Fibroblast of mammary gland (primary cell): Measurements from ENCODE around the gene TNIP1.

ENCODE experiments used
- DNase-seq: peaks from one replicate; pipeline ENCODE4 v3.0.0-alpha.2; 2010; ENCODE audit warnings: low read depth
- H3K4me3 ChIP-seq: 2 replicates; pipeline ENCODE4 v1.5.1; 2011; ENCODE audit warnings: low read depth, mild to moderate bottlenecking, low read length, moderate library complexity; ENCODE audit not compliant: control insufficient read depth
- TF ChIP-seq, protein P1 (sequence below): conservative IDR thresholded peaks from 2 replicates; pipeline ENCODE4 v1.5.1; 2011; ENCODE audit warnings: low read depth, low read length, inconsistent platforms; ENCODE audit not compliant: control insufficient read depth, insufficient read depth

The TNIP1 gene

GRCh38 chr5:151025250-151025606, 55.6 kb downstream of the TNIP1 start:
- TF ChIP-seq, protein P1, sequence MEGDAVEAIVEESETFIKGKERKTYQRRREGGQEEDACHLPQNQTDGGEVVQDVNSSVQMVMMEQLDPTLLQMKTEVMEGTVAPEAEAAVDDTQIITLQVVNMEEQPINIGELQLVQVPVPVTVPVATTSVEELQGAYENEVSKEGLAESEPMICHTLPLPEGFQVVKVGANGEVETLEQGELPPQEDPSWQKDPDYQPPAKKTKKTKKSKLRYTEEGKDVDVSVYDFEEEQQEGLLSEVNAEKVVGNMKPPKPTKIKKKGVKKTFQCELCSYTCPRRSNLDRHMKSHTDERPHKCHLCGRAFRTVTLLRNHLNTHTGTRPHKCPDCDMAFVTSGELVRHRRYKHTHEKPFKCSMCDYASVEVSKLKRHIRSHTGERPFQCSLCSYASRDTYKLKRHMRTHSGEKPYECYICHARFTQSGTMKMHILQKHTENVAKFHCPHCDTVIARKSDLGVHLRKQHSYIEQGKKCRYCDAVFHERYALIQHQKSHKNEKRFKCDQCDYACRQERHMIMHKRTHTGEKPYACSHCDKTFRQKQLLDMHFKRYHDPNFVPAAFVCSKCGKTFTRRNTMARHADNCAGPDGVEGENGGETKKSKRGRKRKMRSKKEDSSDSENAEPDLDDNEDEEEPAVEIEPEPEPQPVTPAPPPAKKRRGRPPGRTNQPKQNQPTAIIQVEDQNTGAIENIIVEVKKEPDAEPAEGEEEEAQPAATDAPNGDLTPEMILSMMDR: no peak
- no peak overlapping the region for H3K4me3 ChIP-seq
- DNase-seq: no peak

DNA sequence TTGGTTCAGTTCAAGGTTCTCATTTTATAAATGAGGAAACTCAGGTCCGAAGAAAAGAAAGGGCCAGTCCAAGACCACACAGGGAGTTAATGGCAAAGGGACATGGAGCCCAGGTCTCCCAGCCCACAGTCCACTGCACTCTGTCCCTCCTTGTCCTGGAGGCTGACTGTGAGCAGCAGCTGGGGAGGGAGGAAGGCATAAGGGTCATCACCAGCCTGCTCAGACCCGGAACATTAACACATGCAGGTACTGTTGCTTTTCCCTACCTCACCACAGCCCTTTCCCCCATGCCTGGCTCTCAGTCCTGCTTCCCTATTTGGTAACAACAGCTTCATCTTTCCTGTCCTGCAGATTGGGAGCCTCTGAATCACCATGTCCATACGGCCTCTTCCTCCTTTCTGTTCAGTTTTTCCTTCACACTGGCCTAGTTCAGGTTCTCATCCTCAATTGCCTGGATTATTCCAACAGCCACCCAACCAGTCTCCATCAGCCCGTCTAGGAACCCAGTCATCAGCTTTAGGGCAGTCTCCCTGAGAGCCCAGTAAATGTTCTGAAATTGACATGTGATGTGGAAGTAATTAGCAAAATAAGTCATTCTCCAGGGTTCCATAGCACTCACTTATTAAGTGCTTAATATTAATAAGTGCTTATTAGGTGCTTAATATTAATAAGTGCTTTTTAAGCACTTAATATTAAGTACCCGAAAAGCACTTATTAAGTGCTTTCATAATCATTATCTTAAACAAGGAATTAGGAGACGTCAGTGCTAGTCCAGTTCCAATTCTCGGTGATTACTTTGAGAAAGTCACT, 56.2 kb downstream of the TNIP1 start:
- TF ChIP-seq, protein P1: no peak
- H3K4me3 ChIP-seq: no peak overlapping the region
- DNase-seq: no peak

DNA sequence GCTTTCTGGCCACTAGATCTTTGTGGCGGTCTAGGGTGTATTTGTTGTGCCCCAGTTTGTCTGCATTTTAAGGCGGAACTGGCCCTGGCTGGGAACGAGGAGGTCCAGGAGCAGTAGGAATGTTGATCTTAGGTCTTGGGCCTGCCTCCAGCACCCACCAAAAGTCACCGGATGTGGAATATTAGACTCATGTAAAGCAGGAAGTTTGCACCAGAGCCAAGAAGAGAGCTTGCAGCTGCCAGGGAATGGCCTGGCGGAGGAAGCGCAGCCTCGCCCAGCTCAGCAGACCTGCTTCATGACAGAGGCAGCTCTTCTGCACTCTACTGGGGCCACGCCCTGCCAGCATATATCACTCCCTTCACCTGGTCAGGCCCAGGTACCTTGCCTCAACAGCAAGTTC, 57.2 kb downstream of the TNIP1 start:
- no peak overlapping the region for H3K4me3 ChIP-seq
- DNase-seq: peak; percentile 74
- TF ChIP-seq, protein P1: no peak

DNA sequence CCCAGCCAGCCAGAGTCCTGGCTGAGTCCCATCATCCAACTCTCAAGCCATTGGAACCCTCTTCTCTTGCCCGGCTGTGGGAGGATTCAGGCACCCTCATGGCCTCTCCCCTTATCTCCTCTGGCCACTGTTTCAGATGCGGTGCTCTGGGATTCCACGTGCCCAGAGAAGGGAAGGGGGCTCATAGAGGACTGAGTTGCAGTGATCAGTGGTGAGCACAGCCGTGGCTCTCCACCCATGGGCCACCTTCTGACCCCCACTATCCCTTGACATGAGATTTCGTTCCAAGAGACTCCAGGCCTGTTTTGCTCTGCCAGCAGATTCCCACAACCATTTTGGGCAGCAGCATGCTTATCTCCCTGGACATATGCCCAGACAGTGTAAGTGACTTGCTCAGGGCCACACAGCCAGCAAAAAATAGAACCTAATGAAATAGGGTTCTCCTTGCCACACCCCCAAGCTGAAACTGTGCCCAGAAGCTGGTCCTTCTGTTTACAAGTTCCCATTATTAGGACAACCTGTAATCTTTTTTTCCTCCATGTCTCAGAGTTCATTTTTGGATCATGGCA, 57.7 kb downstream of the TNIP1 start:
- TF ChIP-seq, protein P1: no peak
- H3K4me3 ChIP-seq: no peak overlapping the region
- DNase-seq: peak; percentile 48

DNA sequence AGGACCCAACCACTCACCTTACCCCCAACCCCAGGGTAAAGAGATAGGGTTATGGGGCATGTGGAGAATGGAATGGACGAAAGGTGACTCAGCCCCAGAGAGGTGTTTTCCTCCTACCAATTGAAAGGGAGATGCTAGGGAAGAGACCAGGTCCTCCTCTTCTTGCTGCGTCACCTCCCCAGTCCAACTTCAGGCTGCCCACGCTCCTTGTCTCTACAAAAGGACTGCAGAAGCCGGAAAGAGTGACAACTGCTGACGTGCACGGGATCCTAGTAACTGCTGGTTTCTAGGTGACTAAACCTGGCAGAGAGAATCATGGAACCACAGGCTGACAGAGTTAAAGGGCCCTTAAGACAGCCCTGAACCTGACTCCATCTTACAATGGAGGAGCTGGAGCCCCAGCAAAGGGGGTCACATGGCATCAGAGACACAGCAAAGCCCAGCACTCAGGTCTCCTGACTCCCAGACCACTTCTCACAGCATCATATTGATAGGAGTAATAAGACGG, 58.3 kb downstream of the TNIP1 start:
- H3K4me3 ChIP-seq: no peak overlapping the region
- peak; percentile 63 for DNase-seq
- TF ChIP-seq, protein P1: no peak

GRCh38 chr5:151021746-151022145, 59.1 kb downstream of the TNIP1 start:
- TF ChIP-seq, protein P1: no peak
- H3K4me3 ChIP-seq: no peak overlapping the region
- no peak for DNase-seq
